Hindlimb muscle (tissue), 1 donor: Measurements from ENCODE around the gene GTF3A. TPM values are rescaled to one million over a fixed set of nuclear protein-coding genes. Genes with fewer than 3 reads are reported as not detected.
"Not testable (repeated sequence)": the region's sequence is repeated elsewhere in the genome, so short reads cannot be mapped to it uniquely, and the experiment has no call there.

ENCODE experiments used
- DNase-seq: peaks from one replicate; pipeline ENCODE4 v3.0.0-alpha.2; 2013
- polyA plus RNA-seq: library from polyadenylated mRNA; unstranded; fragments of 120-200 nt; gene quantifications from one replicate; pipeline ENCODE4 v1.2.1, GENCODE V29; 2013; ENCODE audit not compliant: insufficient read length

The GTF3A gene
- polyA plus RNA-seq, result 174 TPM

DNA sequence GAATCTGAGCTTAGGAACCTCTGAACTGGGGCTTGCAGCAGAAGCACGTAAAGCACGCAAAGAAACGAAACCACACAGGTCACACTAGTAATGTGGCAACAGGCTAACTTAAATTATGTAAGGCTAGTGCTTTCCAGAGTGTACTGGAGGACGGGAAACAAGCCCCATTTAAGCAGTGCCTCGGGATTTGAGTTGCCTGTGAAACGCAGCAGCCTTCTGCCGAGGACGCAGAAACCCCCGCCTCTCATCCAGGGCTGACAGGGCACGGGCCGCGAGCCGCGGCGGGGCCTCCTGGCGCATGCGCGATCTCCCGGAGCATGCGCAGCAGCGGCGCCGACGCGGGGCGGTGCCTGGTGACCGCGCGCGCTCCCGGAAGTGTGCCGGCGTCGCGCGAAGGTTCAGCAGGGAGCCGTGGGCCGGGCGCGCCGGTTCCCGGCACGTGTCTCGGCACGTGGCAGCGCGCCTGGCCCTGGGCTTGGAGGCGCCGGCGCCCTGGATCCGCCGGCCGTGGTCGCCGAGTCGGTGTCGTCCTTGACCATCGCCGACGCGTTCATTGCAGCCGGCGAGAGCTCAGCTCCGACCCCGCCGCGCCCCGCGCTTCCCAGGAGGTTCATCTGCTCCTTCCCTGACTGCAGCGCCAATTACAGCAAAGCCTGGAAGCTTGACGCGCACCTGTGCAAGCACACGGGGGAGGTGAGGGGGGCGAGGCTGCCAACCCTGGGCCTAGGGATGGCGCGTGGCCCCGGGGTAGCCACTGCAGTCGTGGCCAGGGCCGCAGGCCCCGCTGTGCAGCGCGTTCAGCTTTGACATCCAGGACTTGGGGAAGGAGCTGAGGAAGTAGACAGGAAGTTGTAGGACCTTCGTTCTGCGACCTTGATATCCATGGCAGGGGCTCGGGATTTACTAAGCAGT lies at the start of gene GTF3A:
Gene GTF3A, plus strand, starts transcription at position 374 of the 912 bp plus-strand sequence.
- DNase-seq, result peak; percentile 95

DNA sequence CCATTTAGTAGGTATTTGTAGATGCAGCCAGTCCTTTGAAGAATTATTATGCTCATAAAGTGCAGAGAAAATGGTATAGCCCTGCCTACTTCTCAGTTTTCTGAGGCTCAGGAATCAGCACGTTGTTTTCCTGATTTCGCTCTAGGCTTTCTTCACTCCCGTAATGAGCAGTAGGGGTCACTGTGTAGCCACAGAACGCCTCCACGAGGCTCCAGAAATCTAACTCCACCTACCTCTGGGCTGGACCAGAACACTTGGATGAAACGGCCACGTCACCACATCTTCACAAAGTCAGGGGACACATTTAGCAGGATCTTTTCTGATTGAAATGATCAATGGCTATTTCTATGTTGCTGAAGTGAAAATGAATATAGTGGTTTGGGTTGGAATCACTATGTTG lies 49.8 kb upstream of the GTF3A start:
- DNase-seq, result peak; percentile 71

DNA sequence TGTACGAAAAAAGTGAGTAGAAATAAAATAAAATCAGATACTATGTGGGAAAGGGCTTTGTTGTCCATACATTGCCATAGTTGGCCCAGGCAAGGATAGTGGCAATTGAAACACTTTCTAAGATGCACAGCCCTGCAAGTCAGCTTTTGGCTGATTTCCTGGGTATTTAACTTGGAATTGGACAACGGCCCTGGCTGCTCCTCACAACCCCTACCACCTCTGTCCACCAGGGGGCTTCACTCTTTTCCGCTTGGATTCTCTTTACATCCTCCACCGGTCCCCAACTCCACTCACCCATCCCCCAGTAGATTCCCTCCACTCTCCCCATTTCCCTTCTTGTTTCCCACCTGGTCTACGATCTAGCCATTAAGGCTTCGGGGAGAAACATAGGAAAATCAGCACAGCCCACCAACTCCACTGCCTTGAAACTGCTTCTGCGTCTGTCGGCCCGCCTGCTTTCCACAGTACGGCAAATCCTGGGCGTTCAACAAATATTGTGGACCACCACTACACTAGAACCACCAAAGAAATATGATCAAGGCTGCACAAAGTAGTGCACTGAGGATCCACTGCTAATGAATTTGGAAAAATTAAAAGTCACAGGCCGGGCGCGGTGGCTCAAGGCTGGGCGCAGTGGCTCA lies 48.6 kb upstream of the GTF3A start:
- peak; percentile 69 for DNase-seq

- no peak for DNase-seq
Measured at GRCh38 chr13:27379126-27379525, 45.3 kb upstream of the GTF3A start.

- DNase-seq, result peak; percentile 48
Measured at GRCh38 chr13:27379694-27380641, 44.5 kb upstream of the GTF3A start.

DNA sequence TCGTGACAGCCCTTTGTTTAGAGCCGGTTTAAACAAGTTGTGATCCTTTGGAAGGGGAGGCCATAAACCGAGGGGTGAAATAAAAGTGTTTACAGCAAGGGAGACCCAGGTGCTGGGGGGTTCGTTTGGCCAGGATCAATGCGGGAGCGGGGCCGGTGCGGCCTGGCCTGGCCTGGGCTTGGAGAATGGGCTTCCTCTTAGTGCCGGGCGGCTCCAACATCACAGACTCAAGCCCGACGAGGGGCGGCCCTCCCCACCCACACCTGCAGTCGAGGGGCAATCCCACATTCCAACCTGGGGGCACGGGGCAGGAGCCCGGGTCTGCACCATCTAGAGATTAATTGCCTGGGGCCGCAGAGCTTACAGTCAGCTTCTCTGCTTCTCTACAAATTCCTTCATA lies 42.8 kb upstream of the GTF3A start:
- no peak for DNase-seq

- DNase-seq, result no peak
Measured at GRCh38 chr13:27383104-27383921, 41.1 kb upstream of the GTF3A start.

DNA sequence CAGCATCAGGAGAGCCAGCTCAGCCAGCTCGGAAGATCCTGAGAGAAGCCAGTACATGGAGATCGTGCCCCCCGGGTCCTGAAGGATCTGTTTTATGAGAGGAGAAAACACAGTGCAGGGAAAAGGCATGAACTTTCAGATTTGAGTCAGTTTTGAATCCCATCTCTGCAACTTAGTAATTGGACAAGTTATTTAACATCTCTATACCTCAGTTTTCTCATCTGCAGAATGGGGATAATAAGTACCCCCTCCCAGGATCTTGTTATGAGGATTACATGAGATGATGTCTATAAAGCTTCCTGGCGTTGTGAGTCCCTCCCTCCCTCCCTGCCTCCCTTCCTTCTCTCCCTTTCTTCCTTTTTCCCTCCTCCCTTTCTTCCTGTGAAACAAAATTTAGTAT lies 40.1 kb upstream of the GTF3A start:
- no peak for DNase-seq

- DNase-seq, result no peak
Measured at GRCh38 chr13:27388241-27388640, 36.2 kb upstream of the GTF3A start.

DNA sequence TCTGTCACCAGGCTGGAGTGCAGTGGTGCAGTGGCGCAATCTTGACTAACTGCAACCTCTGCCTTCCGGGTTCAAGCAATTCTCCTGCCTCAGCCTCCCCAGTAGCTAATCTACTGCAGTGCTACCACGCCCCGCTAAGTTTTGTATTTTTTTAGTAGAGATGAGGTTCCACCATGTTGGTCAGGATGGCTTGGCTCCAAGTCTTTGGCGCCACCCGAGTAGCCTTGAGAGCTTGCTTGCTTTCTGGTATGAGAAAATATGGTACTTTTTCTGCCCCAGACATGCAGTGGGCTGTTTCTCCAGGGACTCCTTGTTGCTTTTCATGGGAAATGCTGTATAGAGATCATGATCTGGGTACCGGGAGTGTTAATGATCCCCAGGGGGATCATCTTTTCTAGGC lies 34.5 kb upstream of the GTF3A start:
- DNase-seq, result no peak

- DNase-seq, result no peak
Measured at GRCh38 chr13:27391471-27391870, 32.9 kb upstream of the GTF3A start.

DNA sequence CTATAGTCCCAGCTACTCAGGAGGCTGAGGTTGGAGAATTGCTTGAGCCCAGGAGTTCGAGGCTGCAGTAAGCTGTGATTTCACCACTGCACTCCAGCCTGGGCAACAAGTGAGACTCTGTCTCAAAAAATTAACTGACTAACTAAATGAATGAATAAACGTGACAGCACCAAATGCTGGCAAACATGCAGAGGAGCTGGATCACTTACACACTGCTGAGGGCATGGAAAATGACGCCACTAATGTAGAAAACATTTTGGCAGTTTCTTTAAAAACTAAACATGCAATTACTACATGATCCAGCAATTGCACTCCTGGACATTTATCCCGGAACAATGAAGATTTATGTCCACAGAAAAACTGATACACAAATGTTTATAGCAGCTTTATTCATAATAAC lies 31.3 kb upstream of the GTF3A start:
- no peak for DNase-seq

GRCh38 chr13:27395007-27395510 lies 29.4 kb upstream of the GTF3A start:
- no peak for DNase-seq

DNA sequence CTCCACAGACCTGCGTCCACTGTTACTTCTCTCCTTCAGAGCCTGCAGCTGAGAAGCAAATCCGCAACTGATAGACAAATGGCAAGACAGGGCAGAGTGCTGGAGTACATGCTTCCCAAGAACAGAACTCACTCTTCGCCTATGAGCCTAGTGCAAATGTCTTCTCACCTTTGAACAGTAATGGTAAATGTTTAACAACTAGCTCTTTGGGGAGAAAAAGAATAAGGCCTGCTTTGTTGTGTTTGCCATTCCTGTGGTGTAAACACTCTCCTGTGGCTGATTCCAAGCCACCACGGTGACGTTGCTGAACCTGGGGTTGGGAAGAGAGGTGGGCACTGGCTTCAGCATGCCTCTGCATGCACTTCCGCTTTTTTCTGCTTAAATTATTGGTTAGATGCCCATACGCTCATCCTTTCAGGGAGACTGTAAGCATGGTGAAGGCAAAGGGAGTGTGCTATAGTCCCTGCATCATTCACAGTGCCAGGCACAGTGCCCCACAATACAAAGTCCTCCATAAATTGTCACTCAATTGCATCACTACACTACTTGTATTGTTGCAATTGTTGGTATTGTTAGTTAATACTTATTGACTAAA lies 28.1 kb upstream of the GTF3A start:
- no peak for DNase-seq

GRCh38 chr13:27398360-27398759 lies 26.1 kb upstream of the GTF3A start:
- DNase-seq, result no peak

DNA sequence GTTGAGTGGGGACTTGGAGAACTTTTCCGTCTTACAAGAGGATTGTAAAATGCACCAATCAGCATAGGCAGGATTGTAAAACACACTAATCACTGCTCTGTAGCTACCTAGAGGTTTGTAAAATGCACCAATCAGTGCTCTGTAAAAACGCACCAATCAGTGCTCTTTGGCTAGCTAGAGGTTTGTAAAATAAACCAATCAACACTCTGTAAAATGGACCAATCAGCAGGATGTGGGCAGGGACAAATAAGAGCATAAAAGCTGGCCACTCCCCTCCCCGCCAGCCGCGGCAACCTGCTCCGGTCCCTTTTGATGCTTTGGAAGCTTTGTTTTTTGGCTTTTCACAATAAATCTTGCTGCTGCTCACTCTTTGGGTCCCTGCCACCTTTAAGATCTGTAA lies 24.0 kb upstream of the GTF3A start:
- DNase-seq, result not testable (repeated sequence)

- DNase-seq, result no peak
Measured at GRCh38 chr13:27401210-27401609, 23.2 kb upstream of the GTF3A start.

- no peak for DNase-seq
Measured at GRCh38 chr13:27403203-27403678, 21.2 kb upstream of the GTF3A start.

- DNase-seq, result no peak
Measured at GRCh38 chr13:27403727-27404385, 20.6 kb upstream of the GTF3A start.

DNA sequence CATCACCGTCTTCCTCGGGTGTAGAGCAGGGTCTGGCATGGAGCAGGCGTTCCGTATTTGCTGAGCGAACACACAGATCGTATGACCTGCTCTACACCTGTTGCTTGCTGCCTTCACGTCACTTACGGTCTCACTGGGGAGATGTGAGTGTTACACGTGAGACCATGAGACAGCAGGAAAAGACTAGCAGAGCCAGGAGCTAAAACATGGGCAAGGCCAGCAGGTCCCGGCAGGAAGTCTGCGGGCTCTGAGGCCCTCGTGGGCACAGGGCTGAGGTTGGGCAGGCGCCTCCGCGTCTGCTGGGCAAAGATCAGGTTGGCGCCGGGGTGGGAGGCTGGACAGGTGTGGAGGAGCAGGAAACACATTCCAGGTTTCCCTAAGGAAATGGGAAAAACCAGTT lies 19.7 kb upstream of the GTF3A start:
- no peak for DNase-seq
